K562 (cell line): ENCODE measurements around the gene CCNY. TPM values are rescaled to one million over a fixed set of nuclear protein-coding genes. Genes with fewer than 3 reads are reported as not detected.

Experiments used
- ARNT ChIP-seq, 2 experiments: fragments of 450-650 bp; IDR thresholded peaks; 2 replicates each; pipeline ENCODE4 v1.6.1; 2016; ENCODE audit warnings: mild to moderate bottlenecking in 1 of 2
- CBX8 ChIP-seq: fragments of 200-600 bp; sonication (generic); IDR thresholded peaks from 2 replicates; pipeline ENCODE4 v1.6.1; 2012; ENCODE audit warnings: borderline replicate concordance, mixed run types, low read depth, mild to moderate bottlenecking, moderate library complexity, mixed read lengths, low read length, control low read depth, inconsistent platforms; ENCODE audit not compliant: poor library complexity, severe bottlenecking; ENCODE audit errors: extremely low read depth
- ESRRA ChIP-seq: fragments of 450-650 bp; IDR thresholded peaks from 2 replicates; pipeline ENCODE4 v1.6.1; 2014; ENCODE audit warnings: low read depth, mild to moderate bottlenecking, moderate library complexity, borderline replicate concordance
- FOXA1 ChIP-seq: fragments of 450-650 bp; IDR thresholded peaks from 2 replicates; pipeline ENCODE4 v1.6.1; 2016; ENCODE audit warnings: mild to moderate bottlenecking, borderline replicate concordance
- GABPA ChIP-seq: fragments of 200-800 bp; sonication (Bioruptor generic); conservative IDR thresholded peaks from 2 replicates; pipeline ENCODE4 v1.6.1; 2016; ENCODE audit warnings: low read depth, missing genetic modification characterization, missing compliant biosample characterization
- HDAC2 ChIP-seq: fragments of 450-650 bp; IDR thresholded peaks from 2 replicates; pipeline ENCODE4 v1.6.1; 2016; ENCODE audit warnings: mild to moderate bottlenecking
- KLF6 ChIP-seq: fragments of 250-450 bp; sonication (Bioruptor Pico); IDR thresholded peaks from 2 replicates; pipeline ENCODE4 v1.4.0; 2020; ENCODE audit warnings: mild to moderate bottlenecking, moderate library complexity, borderline replicate concordance
- MTA2 ChIP-seq: fragments of 450-650 bp; IDR thresholded peaks from 2 replicates; pipeline ENCODE4 v1.6.1; 2016; ENCODE audit warnings: low read depth
- MYC ChIP-seq, 2 experiments: fragments of 250-450 bp in 1 of 2; sonication (Bioruptor Pico) in 1 of 2; IDR thresholded peaks; 2 replicates each; pipeline versions ENCODE4 v1.5.1 to v1.6.1; 2012 to 2021; ENCODE audit warnings: low read depth in 2 of 2, borderline replicate concordance in 1 of 2, improper control_type of control experiment in 1 of 2, low read length in 1 of 2, mild to moderate bottlenecking in 1 of 2, moderate library complexity in 1 of 2
- NFIX ChIP-seq: fragments of 250-450 bp; sonication (Bioruptor Pico); IDR thresholded peaks from 2 replicates; pipeline ENCODE4 v1.4.0; 2020; ENCODE audit warnings: low read depth, mild to moderate bottlenecking, moderate library complexity
- TAF9B ChIP-seq: fragments of 450-650 bp; IDR thresholded peaks from 2 replicates; pipeline ENCODE4 v1.6.1; 2018; ENCODE audit warnings: mild to moderate bottlenecking; ENCODE audit not compliant: partially characterized antibody
- ZSCAN32 ChIP-seq: fragments of 450-650 bp; formaldehyde crosslinking; IDR thresholded peaks from 2 replicates; pipeline ENCODE4 v1.4.0; 2020; ENCODE audit warnings: mild to moderate bottlenecking, moderate library complexity
- polyA plus RNA-seq, 8 experiments: library from polyadenylated mRNA; depleted of rRNA in 4 of 8; stranded (reverse) in 5 of 8; unstranded in 3 of 8; fragments of >200 nt; fragmentation: Nextera tagmentation in 2 of 8; fragmentation: Illumina TruSeq in 1 of 8; extraction: Ambion mirVana in 2 of 8; extraction: Trizol in 1 of 8; gene quantifications; 2 replicates each; pipeline versions ENCODE4 v1.2.1 to v1.2.3, GENCODE V29; 2011 to 2014; ENCODE audit warnings: inconsistent platforms in 1 of 8, missing spikeins in 1 of 8
- total RNA-seq, 7 experiments: library from RNA; depleted of rRNA in 6 of 7; stranded (reverse); fragments of >200 nt in 6 of 7; fragmentation: Illumina TruSeq in 2 of 7; extraction: Trizol in 2 of 7; gene quantifications; 2 replicates each; pipeline versions ENCODE4 v1.2.1 to v1.2.3, GENCODE V29; 2011 to 2021; ENCODE audit warnings: low replicate concordance in 1 of 7
- TF ChIP-seq, protein P1 (sequence below): sonication (generic); formaldehyde crosslinking; IDR thresholded peaks from 2 replicates; pipeline ENCODE4 v1.8.0; 2023; ENCODE audit warnings: missing genetic modification reagents, mild to moderate bottlenecking, borderline replicate concordance
- TF ChIP-seq, protein P2 (sequence below): fragments of 200-800 bp; sonication (Bioruptor generic); IDR thresholded peaks from 2 replicates; pipeline ENCODE4 v1.6.1; 2017; ENCODE audit warnings: missing genetic modification characterization, missing compliant biosample characterization
- TF ChIP-seq, protein P3 (sequence below), 3 experiments: fragments of 200-800 bp in 1 of 3; fragments of 250-450 bp in 1 of 3; fragments of 450-650 bp in 1 of 3; sonication (Bioruptor Pico) in 1 of 3; sonication (Bioruptor generic) in 1 of 3; formaldehyde crosslinking in 1 of 3; IDR thresholded peaks; 2 replicates each; pipeline versions ENCODE4 v1.6.1 to v1.8.0; 2016 to 2022; ENCODE audit warnings: mild to moderate bottlenecking in 2 of 3, missing genetic modification characterization in 2 of 3, missing compliant biosample characterization in 1 of 3, moderate library complexity in 1 of 3

CCNY gene
- total and polyA plus RNA-seq, 9 of the 15 experiments (the other 6 are each of a cell fraction or from before 2014, with no cell fraction given) = 8.4 to 109 (median 38.6) TPM

DNA sequence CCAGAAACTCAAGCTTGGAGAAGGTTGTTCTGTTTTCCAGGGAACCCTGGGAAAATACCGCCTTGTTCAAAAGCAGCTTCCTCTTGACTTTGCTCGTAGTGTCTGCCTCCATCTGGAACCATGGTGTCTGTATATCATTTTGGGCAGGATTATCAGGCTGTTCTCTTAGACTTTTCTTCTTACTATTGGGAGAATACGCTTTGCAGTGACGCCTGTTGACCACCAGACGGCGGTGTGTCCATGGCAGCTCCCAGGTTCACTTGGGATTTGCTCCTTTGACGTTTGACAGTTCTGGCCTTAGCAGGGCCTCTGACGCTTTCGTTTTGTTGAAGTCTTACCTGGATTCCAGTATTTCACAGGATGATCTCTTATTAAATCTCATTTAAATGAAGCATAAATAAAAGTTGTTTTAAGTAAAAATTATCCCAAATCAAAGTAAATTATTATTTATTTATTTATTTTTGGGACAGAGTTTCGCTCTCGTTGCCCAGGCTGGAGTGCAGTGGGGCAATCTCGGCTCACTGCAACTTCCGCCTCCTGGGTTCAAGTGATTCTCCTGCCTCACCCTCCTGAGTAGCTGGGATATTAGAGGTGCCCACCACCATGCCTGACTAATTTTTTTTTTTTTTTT, 227.1 kb downstream of the CCNY start (continued):
- TF ChIP-seq, protein P1, sequence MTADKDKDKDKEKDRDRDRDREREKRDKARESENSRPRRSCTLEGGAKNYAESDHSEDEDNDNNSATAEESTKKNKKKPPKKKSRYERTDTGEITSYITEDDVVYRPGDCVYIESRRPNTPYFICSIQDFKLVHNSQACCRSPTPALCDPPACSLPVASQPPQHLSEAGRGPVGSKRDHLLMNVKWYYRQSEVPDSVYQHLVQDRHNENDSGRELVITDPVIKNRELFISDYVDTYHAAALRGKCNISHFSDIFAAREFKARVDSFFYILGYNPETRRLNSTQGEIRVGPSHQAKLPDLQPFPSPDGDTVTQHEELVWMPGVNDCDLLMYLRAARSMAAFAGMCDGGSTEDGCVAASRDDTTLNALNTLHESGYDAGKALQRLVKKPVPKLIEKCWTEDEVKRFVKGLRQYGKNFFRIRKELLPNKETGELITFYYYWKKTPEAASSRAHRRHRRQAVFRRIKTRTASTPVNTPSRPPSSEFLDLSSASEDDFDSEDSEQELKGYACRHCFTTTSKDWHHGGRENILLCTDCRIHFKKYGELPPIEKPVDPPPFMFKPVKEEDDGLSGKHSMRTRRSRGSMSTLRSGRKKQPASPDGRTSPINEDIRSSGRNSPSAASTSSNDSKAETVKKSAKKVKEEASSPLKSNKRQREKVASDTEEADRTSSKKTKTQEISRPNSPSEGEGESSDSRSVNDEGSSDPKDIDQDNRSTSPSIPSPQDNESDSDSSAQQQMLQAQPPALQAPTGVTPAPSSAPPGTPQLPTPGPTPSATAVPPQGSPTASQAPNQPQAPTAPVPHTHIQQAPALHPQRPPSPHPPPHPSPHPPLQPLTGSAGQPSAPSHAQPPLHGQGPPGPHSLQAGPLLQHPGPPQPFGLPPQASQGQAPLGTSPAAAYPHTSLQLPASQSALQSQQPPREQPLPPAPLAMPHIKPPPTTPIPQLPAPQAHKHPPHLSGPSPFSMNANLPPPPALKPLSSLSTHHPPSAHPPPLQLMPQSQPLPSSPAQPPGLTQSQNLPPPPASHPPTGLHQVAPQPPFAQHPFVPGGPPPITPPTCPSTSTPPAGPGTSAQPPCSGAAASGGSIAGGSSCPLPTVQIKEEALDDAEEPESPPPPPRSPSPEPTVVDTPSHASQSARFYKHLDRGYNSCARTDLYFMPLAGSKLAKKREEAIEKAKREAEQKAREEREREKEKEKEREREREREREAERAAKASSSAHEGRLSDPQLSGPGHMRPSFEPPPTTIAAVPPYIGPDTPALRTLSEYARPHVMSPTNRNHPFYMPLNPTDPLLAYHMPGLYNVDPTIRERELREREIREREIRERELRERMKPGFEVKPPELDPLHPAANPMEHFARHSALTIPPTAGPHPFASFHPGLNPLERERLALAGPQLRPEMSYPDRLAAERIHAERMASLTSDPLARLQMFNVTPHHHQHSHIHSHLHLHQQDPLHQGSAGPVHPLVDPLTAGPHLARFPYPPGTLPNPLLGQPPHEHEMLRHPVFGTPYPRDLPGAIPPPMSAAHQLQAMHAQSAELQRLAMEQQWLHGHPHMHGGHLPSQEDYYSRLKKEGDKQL = no peak
- TF ChIP-seq KLF6 (CRISPR knock-in tag) (no peak), ESRRA (no peak), TAF9B (no peak), NFIX (no peak), ZSCAN32 (CRISPR knock-in tag) (no peak), GABPA (no peak), MTA2 (no peak), HDAC2 (no peak), ARNT (IDR thresholded peaks at IDR 0.05) (no peak), FOXA1 (no peak), MYC (IDR thresholded peaks at IDR 0.05; ENCODE audit: low read depth, low read length) (0 out of 2 replicates have a peak, but pooled peaks have one; percentile 36), MYC (CRISPR knock-in tag; IDR thresholded peaks at IDR 0.05; ENCODE audit: borderline replicate concordance, low read depth) (no peak), CBX8 (no peak)
- TF ChIP-seq, protein P2, sequence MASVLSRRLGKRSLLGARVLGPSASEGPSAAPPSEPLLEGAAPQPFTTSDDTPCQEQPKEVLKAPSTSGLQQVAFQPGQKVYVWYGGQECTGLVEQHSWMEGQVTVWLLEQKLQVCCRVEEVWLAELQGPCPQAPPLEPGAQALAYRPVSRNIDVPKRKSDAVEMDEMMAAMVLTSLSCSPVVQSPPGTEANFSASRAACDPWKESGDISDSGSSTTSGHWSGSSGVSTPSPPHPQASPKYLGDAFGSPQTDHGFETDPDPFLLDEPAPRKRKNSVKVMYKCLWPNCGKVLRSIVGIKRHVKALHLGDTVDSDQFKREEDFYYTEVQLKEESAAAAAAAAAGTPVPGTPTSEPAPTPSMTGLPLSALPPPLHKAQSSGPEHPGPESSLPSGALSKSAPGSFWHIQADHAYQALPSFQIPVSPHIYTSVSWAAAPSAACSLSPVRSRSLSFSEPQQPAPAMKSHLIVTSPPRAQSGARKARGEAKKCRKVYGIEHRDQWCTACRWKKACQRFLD (CRISPR knock-in tag) = no peak
- TF ChIP-seq, protein P3, sequence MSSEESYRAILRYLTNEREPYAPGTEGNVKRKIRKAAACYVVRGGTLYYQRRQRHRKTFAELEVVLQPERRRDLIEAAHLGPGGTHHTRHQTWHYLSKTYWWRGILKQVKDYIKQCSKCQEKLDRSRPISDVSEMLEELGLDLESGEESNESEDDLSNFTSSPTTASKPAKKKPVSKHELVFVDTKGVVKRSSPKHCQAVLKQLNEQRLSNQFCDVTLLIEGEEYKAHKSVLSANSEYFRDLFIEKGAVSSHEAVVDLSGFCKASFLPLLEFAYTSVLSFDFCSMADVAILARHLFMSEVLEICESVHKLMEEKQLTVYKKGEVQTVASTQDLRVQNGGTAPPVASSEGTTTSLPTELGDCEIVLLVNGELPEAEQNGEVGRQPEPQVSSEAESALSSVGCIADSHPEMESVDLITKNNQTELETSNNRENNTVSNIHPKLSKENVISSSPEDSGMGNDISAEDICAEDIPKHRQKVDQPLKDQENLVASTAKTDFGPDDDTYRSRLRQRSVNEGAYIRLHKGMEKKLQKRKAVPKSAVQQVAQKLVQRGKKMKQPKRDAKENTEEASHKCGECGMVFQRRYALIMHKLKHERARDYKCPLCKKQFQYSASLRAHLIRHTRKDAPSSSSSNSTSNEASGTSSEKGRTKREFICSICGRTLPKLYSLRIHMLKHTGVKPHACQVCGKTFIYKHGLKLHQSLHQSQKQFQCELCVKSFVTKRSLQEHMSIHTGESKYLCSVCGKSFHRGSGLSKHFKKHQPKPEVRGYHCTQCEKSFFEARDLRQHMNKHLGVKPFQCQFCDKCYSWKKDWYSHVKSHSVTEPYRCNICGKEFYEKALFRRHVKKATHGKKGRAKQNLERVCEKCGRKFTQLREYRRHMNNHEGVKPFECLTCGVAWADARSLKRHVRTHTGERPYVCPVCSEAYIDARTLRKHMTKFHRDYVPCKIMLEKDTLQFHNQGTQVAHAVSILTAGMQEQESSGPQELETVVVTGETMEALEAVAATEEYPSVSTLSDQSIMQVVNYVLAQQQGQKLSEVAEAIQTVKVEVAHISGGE (CRISPR knock-in tag; IDR thresholded peaks at IDR 0.05) = no peak
